NCI-H2196 (cell line): ENCODE measurements around the gene CPED1.
"Not testable (repeated sequence)": the region's sequence is repeated elsewhere in the genome, so short reads cannot be mapped to it uniquely, and the experiment has no call there.

Source experiments
- DNase-seq: peaks from one replicate; lab custom pipeline; 2025; ENCODE audit not compliant: unreplicated experiment; lab: John Stamatoyannopoulos, UW

Gene CPED1

DNA sequence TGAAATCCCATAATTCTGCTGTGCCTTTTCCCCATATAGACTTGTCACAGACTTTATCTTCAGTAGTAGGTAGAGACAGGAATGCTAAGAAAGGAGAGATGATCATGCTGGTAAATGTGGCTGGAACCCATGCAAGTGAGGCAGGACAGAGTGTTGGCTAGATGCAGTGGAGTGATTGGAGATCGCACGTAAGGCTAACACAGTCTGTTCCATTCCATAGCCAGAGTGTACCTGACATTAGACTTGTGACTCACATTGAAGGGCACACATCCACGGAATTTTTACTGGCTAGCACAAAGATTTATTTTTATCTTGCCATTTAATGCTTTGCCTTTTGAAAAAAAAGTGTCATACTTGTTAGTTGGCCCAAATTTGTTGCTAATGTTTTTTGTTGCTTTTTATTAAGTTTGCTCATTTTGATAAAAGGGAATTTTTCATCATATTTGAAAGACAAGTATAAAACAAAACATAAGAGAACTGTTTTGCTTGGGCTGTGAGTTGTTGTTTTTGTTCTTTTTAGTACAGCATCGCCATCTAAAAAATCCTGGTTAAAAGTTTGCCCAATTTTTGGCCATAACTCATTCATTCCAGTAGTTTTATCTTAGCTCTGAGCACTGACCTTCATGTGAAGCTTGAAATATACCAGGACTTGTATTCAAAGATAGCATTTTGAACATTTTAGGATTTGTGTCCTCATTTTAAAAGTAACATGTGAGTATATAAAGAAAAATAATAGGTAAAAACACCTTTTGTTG, 81.0 kb downstream of the CPED1 start:
- no peak for DNase-seq

GRCh38 chr7:121071132-121071531, 82.6 kb downstream of the CPED1 start:
- DNase-seq, result no peak

- no peak for DNase-seq
These were observed 83.2 kb downstream of the CPED1 start for GRCh38 chr7:121071662-121072061.

- DNase-seq, result no peak
These were observed 84.3 kb downstream of the CPED1 start for GRCh38 chr7:121072826-121073225.

DNA sequence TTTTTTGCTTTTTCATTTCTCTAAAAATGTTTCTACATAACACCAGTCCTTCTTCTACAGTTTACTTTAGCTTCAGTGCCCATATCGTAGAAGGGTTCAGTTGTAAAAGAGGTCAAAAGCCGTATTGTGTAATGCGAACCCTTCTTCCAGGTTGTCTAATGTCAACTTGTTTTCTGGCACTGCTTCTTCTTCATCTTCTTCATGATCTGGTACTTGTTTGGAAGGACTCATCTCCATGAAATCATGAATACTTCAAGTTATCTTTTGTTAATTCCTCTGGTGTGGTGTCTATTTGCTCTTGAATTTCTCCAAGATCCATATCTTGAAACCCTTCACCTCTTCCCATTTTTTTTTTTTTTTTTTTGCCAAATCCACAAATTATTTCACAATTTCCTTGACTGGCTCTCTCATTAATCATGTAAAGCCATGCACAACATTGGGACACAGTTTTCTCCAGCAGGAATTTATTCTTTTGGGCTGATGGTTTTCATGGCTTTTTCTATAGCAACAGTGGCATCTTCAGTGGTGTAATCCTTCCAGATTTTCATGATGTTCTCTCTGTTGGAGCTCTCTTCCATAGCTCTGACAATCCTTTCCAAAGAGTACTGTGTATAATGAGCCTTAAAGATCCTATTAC, 85.1 kb downstream of the CPED1 start:
- no peak for DNase-seq

DNA sequence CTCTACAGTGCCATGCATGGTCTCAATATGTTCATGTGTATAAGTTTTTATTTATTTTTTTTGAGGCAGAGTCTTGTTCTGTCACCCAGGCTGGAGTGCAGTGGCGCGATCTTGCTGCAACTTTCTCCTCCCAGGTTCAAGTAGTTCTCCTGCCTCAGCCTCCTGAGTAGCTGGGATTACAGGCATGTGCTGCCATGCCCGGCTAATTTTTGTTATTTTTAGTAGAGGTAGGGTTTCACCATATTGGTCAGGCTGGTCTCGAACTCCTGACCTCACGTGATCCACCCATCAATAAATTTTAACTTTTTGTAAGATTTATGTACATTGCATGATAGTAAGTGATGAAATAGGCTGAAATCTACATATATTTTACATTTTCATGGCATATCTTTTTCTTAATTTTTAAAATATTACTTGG, 86.9 kb downstream of the CPED1 start:
- not testable (repeated sequence) for DNase-seq

GRCh38 chr7:121075952-121076349, 87.4 kb downstream of the CPED1 start:
- no peak for DNase-seq

DNA sequence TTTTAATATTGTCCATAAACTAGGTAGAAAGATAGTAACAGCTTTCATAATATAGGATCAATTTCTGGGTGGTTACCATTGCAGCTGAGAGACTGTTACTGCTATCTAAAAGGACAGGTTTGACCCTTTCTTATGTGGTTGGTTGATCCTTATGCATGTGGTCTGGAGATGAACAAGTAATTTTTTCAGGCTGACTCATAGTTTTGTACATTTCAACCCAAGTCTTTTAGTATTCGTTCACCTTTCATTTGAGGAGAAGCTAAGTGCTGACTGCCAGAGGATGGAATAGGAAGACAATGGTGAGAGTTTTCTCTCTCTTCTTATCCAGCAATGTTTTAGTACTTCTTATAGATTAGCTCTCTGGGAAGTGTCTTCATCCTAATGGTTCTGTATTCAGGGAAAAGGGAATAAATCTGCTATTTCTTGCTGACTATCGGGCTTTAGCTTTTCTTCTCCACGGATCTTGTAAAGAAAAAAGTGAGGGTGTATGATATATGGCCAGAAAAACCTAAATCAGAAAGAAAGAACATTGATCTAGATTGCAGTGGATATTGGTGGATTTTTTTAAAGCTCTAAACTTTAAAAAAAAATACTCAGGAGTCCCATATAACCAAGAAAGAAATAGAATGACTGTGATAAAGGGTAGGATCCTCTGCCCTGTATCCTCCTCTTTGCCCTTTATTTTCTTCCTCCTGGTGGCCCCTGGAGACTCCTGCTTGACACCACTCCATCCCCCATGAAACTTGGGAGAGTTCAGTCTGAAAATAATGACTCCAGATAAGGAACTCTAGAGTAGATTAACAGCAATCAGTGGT, 88.0 kb downstream of the CPED1 start:
- DNase-seq, result no peak

DNA sequence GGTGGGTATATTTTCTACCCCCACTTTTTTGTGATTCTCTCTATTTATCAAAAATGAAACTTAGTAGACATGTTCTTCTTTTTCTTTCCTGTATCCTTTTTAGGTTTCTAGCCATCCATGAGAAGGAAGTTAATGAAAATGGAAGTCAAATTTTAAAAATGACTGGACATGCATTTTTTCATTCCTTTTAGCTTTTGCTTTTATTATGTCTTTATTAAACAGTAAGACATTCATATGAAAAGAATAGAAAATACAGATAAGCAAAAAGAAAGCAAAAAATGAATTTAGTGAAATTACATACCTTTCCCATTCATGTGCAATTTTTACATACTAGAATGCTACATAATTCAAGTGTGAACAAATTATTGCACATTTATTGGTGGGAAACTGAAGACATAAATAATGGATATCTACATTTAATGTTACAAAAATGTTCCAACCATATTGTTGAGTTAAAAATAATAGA, 88.7 kb downstream of the CPED1 start:
- no peak for DNase-seq

DNA sequence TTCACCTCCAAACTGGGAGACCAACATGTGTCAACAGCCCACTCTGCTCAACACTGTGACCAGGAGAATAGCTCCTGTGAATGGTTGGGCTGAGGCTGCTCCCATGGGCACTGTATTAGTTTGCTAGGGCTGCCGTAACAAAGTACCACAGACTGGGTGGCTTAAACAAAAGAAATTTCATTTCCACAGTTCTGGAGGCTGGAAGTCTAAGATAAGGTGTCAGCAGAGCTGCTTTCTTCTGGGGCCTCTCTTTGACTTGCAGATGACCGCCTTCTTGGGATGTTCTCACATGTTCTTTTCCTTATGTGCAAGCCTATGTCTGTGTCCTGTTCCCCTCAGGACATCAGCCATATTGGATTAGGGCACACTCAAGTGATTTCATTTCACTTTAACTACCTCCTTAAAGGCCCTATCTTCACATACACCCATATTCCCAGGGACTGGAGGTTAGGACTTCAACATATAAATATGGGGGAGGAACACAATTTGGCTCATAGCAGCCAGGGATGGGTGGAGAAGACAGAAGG, 90.3 kb downstream of the CPED1 start:
- DNase-seq, result no peak

GRCh38 chr7:121079425-121080169, 91.1 kb downstream of the CPED1 start:
- DNase-seq, result peak; percentile 8

DNA sequence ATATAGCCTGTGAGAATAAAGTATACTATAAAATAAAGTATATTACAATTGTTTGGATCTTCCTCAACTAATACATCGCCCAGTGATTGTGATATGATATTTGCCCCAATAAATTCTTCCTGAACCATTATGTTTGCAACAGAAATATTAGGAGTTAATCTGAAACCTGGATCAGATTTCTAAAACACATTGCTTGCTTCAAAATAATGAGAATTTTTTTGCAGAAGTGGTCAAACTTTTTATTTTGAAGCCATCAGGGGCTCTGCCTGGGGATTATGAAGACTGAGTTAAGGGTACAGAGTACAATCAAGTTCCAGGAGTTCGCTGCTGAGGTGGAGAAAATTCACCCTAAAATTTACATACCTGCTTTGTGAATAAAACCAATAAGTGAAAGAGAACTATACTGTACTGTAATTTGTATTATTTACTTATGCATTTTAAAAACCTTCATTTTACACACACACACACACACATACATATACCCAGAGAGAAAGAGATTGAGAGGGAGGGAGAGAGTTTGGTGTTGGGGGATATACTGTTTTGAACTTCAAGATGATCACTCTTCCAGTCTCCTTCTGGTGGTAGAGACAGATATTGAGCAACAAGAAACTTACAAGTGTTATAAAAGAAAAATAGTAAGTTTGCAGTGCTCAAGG, 91.9 kb downstream of the CPED1 start:
- no peak for DNase-seq

- DNase-seq, result no peak
These were observed 92.4 kb downstream of the CPED1 start for GRCh38 chr7:121080913-121081326.

GRCh38 chr7:121081327-121081936, 92.9 kb downstream of the CPED1 start:
- DNase-seq, result peak; percentile 80

- DNase-seq, result no peak
These were observed 94.0 kb downstream of the CPED1 start for GRCh38 chr7:121082400-121083101.

DNA sequence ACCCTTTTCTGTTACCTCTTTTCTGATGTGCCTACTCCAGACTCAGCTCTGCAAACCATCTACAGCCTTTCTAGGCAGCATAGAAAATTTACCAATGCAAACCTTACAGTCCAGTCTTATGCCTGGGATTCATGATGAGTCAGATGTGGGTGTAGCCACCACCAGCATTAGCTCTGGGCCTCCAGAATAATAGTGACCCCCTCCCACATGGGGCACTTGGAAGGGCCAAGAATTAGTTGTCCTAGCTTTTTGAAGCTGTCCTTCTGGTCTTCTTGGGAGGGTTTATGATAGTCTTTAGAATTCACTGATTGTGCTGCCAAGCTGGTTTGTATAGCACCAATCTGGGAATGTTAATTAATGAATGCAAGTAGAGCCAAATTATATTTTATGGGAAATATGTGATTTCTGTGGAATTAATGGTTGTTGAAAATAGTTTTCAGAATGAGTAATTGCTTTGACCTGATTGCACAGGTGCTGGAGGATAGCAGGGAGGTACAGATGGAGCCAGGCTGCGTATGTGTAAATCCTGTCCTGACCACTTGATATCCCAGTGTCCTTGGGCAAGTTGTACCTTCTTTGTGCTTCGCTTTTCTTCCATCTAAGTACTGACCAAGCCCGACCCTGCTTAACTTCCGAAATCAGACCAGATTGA, 94.8 kb downstream of the CPED1 start:
- no peak for DNase-seq

DNA sequence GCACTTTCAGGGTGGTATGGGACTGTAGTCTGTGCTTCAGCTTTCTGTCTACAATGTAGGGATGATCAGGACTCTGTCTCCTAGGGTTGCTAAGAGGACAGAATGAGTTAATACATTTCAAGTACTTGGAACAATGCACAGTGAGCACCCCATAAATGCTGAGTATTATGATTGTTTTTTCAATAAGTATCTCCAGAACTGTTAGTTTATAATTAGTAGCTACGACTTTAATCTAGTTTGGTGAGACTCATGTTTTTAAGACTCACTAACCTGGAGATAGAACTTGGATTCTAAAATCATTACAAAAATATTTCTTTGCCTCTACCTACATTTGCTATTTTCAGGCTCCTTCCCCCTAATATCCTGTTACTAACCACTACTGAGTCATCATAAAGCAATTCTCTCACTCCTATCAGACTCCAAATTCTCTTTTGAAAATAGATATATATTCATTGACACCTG, 95.3 kb downstream of the CPED1 start:
- DNase-seq, result no peak

DNA sequence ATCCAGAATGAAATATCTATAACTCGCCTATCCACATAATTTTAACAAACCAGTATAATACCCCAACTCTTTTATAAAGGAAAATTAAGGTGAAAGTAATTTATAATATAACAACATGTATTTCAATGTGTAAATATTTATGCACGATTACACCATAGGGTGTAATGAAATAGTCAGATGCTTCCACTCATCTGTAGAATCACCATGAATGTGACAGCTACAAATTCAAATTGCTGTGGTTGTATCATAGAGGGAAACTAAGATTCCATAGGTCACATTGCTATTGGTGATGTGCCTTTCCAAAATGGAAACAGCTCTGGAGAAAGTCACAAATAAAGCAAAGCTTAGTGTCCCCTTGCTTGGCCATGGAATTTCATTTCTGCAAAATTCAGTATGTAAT, 95.7 kb downstream of the CPED1 start:
- no peak for DNase-seq
